Thymus (tissue), 11 donors: ENCODE data around the gene CTSA. TPM values are rescaled to one million over a fixed set of nuclear protein-coding genes. Genes with fewer than 3 reads are reported as not detected.
A peak's percentile ranks its signal among the peaks of the same experiment; 100 is the strongest.

Source experiments
- DNase-seq, 9 donors: peaks; one replicate each; pipeline ENCODE4 v3.0.0-alpha.2; 2013; ENCODE audit warnings: low spot score in 9 of 9, low read depth in 6 of 9, missing footprints in 1 of 9
- H3K27ac ChIP-seq, 2 donors: one replicate each; pipeline ENCODE4 v1.5.1; 2013; ENCODE audit warnings: control low read depth in 1 of 2, low read depth in 1 of 2, low read length in 1 of 2, mild to moderate bottlenecking in 1 of 2, moderate library complexity in 1 of 2
- H3K27me3 ChIP-seq, 2 donors: one replicate each; pipeline ENCODE4 v1.5.1; 2013; ENCODE audit warnings: low read length in 1 of 2; ENCODE audit not compliant: control insufficient read depth in 2 of 2, insufficient read depth in 1 of 2
- H3K36me3 ChIP-seq, 2 donors: one replicate each; pipeline ENCODE4 v1.5.1; 2013; ENCODE audit warnings: low read length in 1 of 2, mild to moderate bottlenecking in 1 of 2, moderate library complexity in 1 of 2; ENCODE audit not compliant: control insufficient read depth in 2 of 2, insufficient read depth in 2 of 2
- H3K4me1 ChIP-seq, 2 donors: one replicate each; pipeline ENCODE4 v1.5.1; 2013; ENCODE audit warnings: low read length in 2 of 2; ENCODE audit not compliant: control insufficient read depth in 2 of 2, insufficient read depth in 2 of 2
- H3K4me3 ChIP-seq, 2 donors: one replicate each; pipeline ENCODE4 v1.5.1; 2013; ENCODE audit warnings: low read length in 2 of 2, control low read depth in 1 of 2, mild to moderate bottlenecking in 1 of 2
- H3K9me3 ChIP-seq, 2 donors: one replicate each; pipeline ENCODE4 v1.5.1; 2013; ENCODE audit warnings: low read length in 1 of 2, mild to moderate bottlenecking in 1 of 2; ENCODE audit not compliant: control insufficient read depth in 2 of 2, insufficient read depth in 1 of 2
- WGBS: extraction: QIAGEN DNeasy Blood & Tissue Kit; methylation state at CpG from one replicate; pipeline ENCODE4 v1.1.7; 2013; 5-methylcytosine and 5-hydroxymethylcytosine counted together
- polyA plus RNA-seq: library from polyadenylated mRNA; stranded (reverse); fragments of 200-250 nt; gene quantifications from one replicate; pipeline ENCODE4 v1.2.3, GENCODE V29; 2013
- total RNA-seq: library from RNA; stranded (reverse); fragments of 120-200 nt; gene quantifications from one replicate; pipeline ENCODE4 v1.2.4, GENCODE V29; 2013
- donor health status: healthy.

The CTSA gene
- total and polyA plus RNA-seq, 2 donors: 19.9 to 56.0 TPM

GRCh38 chr20:45890077-45890984 lies 804 bp upstream of the CTSA start:
- H3K4me1 ChIP-seq: peaks cover 14 to 22% of the 10 kb centered on the region in 2 donors
- peak in 2 of 9 donors; percentile 44 to 61 for DNase-seq

GRCh38 chr20:45892049-45892825 lies 1.1 kb downstream of the CTSA start:
- Histone ChIP-seq H3K27ac (peak overlapping the region in 1 of 2 donors; percentile 5), H3K4me3 (peak overlapping the region; percentile 69 to 94), H3K36me3 (peaks cover 26 to 34% of the 10 kb centered on the region in 2 donors), H3K4me1 (peaks cover 14 to 22% of the 10 kb centered on the region in 2 donors), H3K9me3 (no peaks in the 10 kb centered on the region), H3K27me3 (peaks cover 0 to 7% of the 10 kb centered on the region in 2 donors)
- WGBS: 91% methylated on average over 9 of the region's 9 CpGs
- no peak for DNase-seq

More at GRCh38 chr20:45890077-45890984, 804 bp upstream of the CTSA start:
- H3K4me3 ChIP-seq: peak overlapping the region; percentile 69 to 94
- H3K27me3 ChIP-seq: peaks cover 0 to 7% of the 10 kb centered on the region in 2 donors
- 3% methylated on average over 79 of the region's 79 CpGs for WGBS
- H3K27ac ChIP-seq: peak overlapping the region; percentile 30 to 40
- no peaks in the 10 kb centered on the region for H3K9me3 ChIP-seq
- peaks cover 25 to 29% of the 10 kb centered on the region in 2 donors for H3K36me3 ChIP-seq

- H3K27ac ChIP-seq: no peak overlapping the region
- H3K9me3 ChIP-seq: no peaks in the 10 kb centered on the region
- no peak overlapping the region for H3K4me3 ChIP-seq
- H3K4me1 ChIP-seq: peaks cover 14 to 22% of the 10 kb centered on the region in 2 donors
- WGBS: 78% methylated on average over 4 of the region's 4 CpGs
- H3K36me3 ChIP-seq: peaks cover 33 to 39% of the 10 kb centered on the region in 2 donors
- peaks cover 0 to 7% of the 10 kb centered on the region in 2 donors for H3K27me3 ChIP-seq
- no peak for DNase-seq
Observed at GRCh38 chr20:45892828-45893500, 1.8 kb downstream of the CTSA start.

- peaks cover 35 to 47% of the 10 kb centered on the region in 2 donors for H3K36me3 ChIP-seq
Observed at GRCh38 chr20:45893831-45894230, 2.7 kb downstream of the CTSA start.

GRCh38 chr20:45894797-45895196 lies 3.7 kb downstream of the CTSA start:
- H3K27me3 ChIP-seq: peaks cover 0 to 7% of the 10 kb centered on the region in 2 donors
- H3K9me3 ChIP-seq: no peaks in the 10 kb centered on the region
- peaks cover 14 to 20% of the 10 kb centered on the region in 2 donors for H3K4me1 ChIP-seq
- H3K4me3 ChIP-seq: no peak overlapping the region
- peaks cover 40 to 53% of the 10 kb centered on the region in 2 donors for H3K36me3 ChIP-seq
- 80% methylated on average over 12 of the region's 12 CpGs for WGBS
- no peak overlapping the region for H3K27ac ChIP-seq
- DNase-seq: no peak

More at GRCh38 chr20:45893831-45894230, 2.7 kb downstream of the CTSA start:
- no peak overlapping the region for H3K27ac ChIP-seq
- no peak overlapping the region for H3K4me3 ChIP-seq
- DNase-seq: no peak
- H3K9me3 ChIP-seq: no peaks in the 10 kb centered on the region
- WGBS: 94% methylated on average over 4 of the region's 4 CpGs
- H3K27me3 ChIP-seq: peaks cover 0 to 7% of the 10 kb centered on the region in 2 donors
- peaks cover 14 to 22% of the 10 kb centered on the region in 2 donors for H3K4me1 ChIP-seq

GRCh38 chr20:45896641-45897161 lies 5.6 kb downstream of the CTSA start:
- WGBS: 97% methylated on average over 14 of the region's 14 CpGs
- H3K4me1 ChIP-seq: peaks cover 4 to 7% of the 10 kb centered on the region in 2 donors
- no peak overlapping the region for H3K27ac ChIP-seq
- no peaks in the 10 kb centered on the region for H3K9me3 ChIP-seq
- H3K27me3 ChIP-seq: no peaks in the 10 kb centered on the region
- no peak for DNase-seq
- H3K4me3 ChIP-seq: no peak overlapping the region
- peaks cover 40 to 57% of the 10 kb centered on the region in 2 donors for H3K36me3 ChIP-seq

GRCh38 chr20:45897289-45897688 lies 6.2 kb downstream of the CTSA start:
- DNase-seq: no peak
- H3K4me1 ChIP-seq: peaks cover 0 to under 1% of the 10 kb centered on the region in 2 donors
- no peak overlapping the region for H3K4me3 ChIP-seq
- WGBS: 95% methylated on average over 2 of the region's 2 CpGs
- no peak overlapping the region for H3K27ac ChIP-seq
- H3K36me3 ChIP-seq: peaks cover 40 to 57% of the 10 kb centered on the region in 2 donors
- no peaks in the 10 kb centered on the region for H3K9me3 ChIP-seq
- H3K27me3 ChIP-seq: no peaks in the 10 kb centered on the region

GRCh38 chr20:45897692-45898091 lies 6.6 kb downstream of the CTSA start:
- Histone ChIP-seq H3K27me3 (no peaks in the 10 kb centered on the region), H3K4me3 (no peak overlapping the region), H3K36me3 (peaks cover 40 to 57% of the 10 kb centered on the region in 2 donors), H3K4me1 (no peaks in the 10 kb centered on the region), H3K9me3 (no peaks in the 10 kb centered on the region), H3K27ac (no peak overlapping the region)
- WGBS: 98% methylated on average over 7 of the region's 7 CpGs
- DNase-seq: no peak
